ENCODE results near the gene MYEOV.
A peak's percentile ranks its signal among the peaks of the same experiment; 100 is the strongest.

Gene MYEOV

DNA sequence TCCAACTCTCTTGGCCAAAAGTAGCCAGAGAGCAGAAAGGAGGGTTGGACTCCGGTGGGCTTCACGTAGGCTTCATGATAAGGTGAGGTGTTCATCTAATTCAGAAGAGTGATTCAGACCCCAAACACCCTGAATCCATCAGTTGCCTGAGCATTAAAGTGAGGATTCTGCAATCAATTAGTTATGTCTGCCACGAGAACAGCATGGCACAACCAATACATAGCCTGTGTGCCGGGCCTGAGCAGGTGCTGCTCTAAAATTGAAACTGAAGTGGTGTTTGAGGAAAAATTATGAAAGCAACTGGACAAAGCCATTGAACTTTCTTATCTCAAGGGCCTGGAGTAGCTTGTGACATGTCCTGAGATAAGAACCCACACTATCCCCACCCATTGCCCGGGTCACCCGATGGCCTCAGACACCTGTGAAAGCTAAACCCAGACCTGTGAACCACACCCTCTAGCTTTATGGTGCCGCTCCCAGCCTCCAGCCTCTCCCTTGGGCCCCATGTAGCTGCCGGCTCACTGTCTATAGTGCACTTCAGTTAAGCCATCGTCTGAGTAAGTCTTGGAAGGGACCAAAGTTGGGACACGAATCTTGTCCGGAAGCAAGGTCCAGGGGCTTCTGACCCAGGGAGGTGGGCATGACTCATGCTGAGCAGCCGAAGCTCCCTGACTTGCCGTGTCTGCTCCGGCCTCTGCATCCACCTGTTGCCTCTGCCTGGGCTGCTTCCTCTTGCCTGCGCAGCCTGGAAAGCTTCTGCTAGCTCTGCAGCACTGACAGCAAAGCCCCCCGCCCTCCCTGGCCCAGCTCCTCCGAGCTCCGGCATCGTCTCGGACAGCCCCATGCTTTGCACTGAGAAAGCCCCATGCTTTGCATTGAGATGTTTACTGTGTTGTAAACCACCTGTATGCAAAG, 5.7 kb upstream of the MYEOV start:
- H3K27ac ChIP-seq (ENCODE audit: low read depth, low read length, severe bottlenecking): no peak overlapping the region
- H3K9me3 ChIP-seq (ENCODE audit: control insufficient read depth, low read length): peaks cover 7% of the 10 kb centered on the region
- H3K4me1 ChIP-seq (ENCODE audit: control insufficient read depth, insufficient read depth, low read length, poor library complexity, severe bottlenecking): peaks cover 21% of the 10 kb centered on the region
- H3K36me3 ChIP-seq (ENCODE audit: control insufficient read depth, insufficient read depth, low read length): no peaks in the 10 kb centered on the region
- H3K4me3 ChIP-seq (ENCODE audit: extremely low read depth, insufficient read depth, low read length, poor library complexity, severe bottlenecking): no peak overlapping the region
- WGBS, 2 experiments (ENCODE audit: insufficient coverage in 2 of 2): 90 to 92% methylated on average over 14 to 15 of the region's 20 CpGs

DNA sequence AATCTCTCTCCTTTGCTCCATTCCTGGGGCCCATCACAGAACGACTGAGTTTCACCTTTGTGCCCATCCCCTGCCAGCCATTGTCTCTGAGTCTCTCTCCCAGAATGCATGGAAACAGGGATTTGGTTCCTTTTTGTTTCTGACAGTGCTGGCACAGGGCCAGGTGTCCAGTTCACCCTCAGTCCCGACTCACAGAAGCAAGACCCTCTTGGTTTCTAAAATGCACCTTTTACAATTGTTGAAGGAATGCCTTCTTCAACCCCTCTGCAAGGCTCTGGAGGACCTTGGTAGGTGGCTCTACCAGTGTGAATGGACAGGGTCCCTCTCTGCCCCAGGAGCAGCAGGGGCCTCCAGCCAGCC, 5.1 kb upstream of the MYEOV start:
- Histone ChIP-seq H3K4me3 (ENCODE audit: extremely low read depth, insufficient read depth, low read length, poor library complexity, severe bottlenecking) (no peak overlapping the region), H3K4me1 (ENCODE audit: control insufficient read depth, insufficient read depth, low read length, poor library complexity, severe bottlenecking) (peaks cover 21% of the 10 kb centered on the region), H3K36me3 (ENCODE audit: control insufficient read depth, insufficient read depth, low read length) (no peaks in the 10 kb centered on the region), H3K27ac (ENCODE audit: low read depth, low read length, severe bottlenecking) (no peak overlapping the region), H3K9me3 (ENCODE audit: control insufficient read depth, low read length) (peaks cover 7% of the 10 kb centered on the region)
- 70 to 81% methylated on average over 1 to 2 of the region's 2 CpGs for WGBS, 2 experiments (ENCODE audit: insufficient coverage in 2 of 2)

DNA sequence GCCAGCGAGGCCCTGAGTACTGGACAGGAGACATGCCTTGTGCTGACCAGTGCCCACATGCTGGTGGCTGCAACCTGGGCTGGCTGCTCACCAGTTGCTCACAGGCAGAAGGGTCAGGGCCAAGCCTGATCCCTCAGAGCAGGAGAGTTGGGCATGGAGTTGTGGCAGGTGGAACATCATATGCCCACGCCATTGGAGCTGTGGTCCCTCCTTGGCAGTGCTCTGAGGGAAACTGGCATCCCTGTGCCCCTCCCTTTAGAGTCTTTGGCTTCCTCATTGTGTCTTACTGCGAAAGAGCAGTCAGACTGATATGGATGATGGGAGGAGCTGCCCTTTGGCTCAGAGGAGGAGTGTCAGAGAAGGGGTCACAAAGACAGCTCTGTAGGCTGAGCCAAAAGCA, 3.1 kb upstream of the MYEOV start:
- H3K4me3 ChIP-seq (ENCODE audit: extremely low read depth, insufficient read depth, low read length, poor library complexity, severe bottlenecking): no peak overlapping the region
- 79 to 91% methylated on average over 3 of the region's 3 CpGs for WGBS, 2 experiments (ENCODE audit: insufficient coverage in 2 of 2)
- H3K9me3 ChIP-seq (ENCODE audit: control insufficient read depth, low read length): peaks cover 7% of the 10 kb centered on the region
- H3K36me3 ChIP-seq (ENCODE audit: control insufficient read depth, insufficient read depth, low read length): no peaks in the 10 kb centered on the region
- peaks cover 20% of the 10 kb centered on the region for H3K4me1 ChIP-seq (ENCODE audit: control insufficient read depth, insufficient read depth, low read length, poor library complexity, severe bottlenecking)
- H3K27ac ChIP-seq (ENCODE audit: low read depth, low read length, severe bottlenecking): no peak overlapping the region

DNA sequence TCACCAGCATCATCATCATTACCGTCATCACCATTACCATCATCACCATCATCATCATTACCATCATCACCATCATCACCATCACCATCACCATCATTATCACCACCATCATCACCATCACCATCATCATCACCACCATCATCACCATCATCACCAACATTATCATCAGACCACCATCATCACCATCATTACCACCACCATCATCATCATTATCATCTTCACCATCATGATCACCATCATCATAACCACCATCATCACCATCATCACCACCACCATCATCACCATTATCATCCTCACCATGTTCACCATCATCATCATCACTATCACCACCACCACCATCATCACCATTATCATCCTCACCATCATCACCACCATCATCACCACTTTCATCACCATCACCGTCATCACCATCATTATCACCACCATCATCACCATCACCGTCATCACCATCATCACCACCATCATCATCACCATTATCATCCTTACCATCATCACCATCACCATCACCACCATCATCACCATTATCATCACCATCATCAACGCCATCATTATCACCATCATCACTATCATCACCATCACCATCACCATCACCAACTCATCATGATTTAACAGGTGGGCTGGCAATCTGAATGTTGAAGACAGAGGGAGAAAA, 2.4 kb upstream of the MYEOV start:
- WGBS, 2 experiments (ENCODE audit: insufficient coverage in 2 of 2): 94 to 100% methylated on average over 2 to 3 of the region's 4 CpGs
- Histone ChIP-seq H3K9me3 (ENCODE audit: control insufficient read depth, low read length) (peaks cover 13% of the 10 kb centered on the region), H3K4me1 (ENCODE audit: control insufficient read depth, insufficient read depth, low read length, poor library complexity, severe bottlenecking) (peaks cover 17% of the 10 kb centered on the region), H3K27ac (ENCODE audit: low read depth, low read length, severe bottlenecking) (no peak overlapping the region), H3K4me3 (ENCODE audit: extremely low read depth, insufficient read depth, low read length, poor library complexity, severe bottlenecking) (no peak overlapping the region), H3K36me3 (ENCODE audit: control insufficient read depth, insufficient read depth, low read length) (no peaks in the 10 kb centered on the region)

DNA sequence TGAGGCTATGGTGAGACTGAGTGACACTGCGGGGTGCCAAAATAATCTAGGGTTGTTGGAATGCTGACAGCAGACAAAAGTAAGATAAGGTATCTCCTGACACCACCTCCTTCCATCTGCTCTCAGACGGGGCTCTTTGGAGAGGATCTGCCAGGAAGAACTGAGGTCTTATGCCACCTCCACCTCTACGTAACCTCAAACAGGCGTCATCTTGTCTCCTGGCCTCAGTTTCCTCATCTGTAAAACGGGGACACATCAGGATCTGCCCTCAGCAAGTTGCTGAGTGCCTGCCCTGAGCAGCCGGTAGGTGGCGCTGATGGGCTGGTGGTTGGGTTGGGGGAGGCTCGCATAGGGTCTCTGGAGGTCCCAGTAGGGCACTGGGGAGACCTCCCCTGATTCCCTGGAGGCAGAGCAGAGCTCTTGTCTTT, 1.7 kb upstream of the MYEOV start:
- H3K9me3 ChIP-seq (ENCODE audit: control insufficient read depth, low read length): peaks cover 15% of the 10 kb centered on the region
- whole genome bisulfite sequencing, 2 experiments (ENCODE audit: insufficient coverage in 2 of 2): 44 to 52% methylated on average over 5 to 6 of the region's 8 CpGs
- H3K36me3 ChIP-seq (ENCODE audit: control insufficient read depth, insufficient read depth, low read length): no peaks in the 10 kb centered on the region
- H3K4me3 ChIP-seq (ENCODE audit: extremely low read depth, insufficient read depth, low read length, poor library complexity, severe bottlenecking): no peak overlapping the region
- H3K4me1 ChIP-seq (ENCODE audit: control insufficient read depth, insufficient read depth, low read length, poor library complexity, severe bottlenecking): peaks cover 13% of the 10 kb centered on the region
- no peak overlapping the region for H3K27ac ChIP-seq (ENCODE audit: low read depth, low read length, severe bottlenecking)

DNA sequence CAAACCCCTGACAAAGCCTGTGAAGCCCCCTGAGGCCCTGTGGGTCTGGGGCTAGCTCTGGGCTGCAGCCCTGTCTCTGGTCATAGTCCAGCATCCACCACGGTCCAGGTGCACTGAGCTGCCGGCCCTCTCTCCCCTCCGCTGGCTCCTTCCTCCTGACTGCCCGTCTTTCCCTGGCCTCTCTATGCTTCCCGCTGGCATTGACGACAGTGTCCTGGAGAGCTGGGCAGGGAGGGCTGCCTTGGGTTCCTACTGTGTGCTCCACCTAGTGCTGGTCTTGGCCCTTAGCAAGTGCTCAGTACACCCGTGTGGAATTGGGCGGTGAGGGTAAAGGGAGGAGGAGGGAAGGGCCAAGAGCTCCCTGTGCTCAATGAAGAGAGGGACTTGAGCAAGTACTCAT, 868 bp upstream of the MYEOV start:
- H3K9me3 ChIP-seq (ENCODE audit: control insufficient read depth, low read length): peaks cover 12% of the 10 kb centered on the region
- H3K4me3 ChIP-seq (ENCODE audit: extremely low read depth, insufficient read depth, low read length, poor library complexity, severe bottlenecking): no peak overlapping the region
- H3K36me3 ChIP-seq (ENCODE audit: control insufficient read depth, insufficient read depth, low read length): no peaks in the 10 kb centered on the region
- 67 to 79% methylated on average over 6 to 8 of the region's 8 CpGs for WGBS, 2 experiments (ENCODE audit: insufficient coverage in 2 of 2)
- H3K4me1 ChIP-seq (ENCODE audit: control insufficient read depth, insufficient read depth, low read length, poor library complexity, severe bottlenecking): peaks cover 18% of the 10 kb centered on the region
- no peak overlapping the region for H3K27ac ChIP-seq (ENCODE audit: low read depth, low read length, severe bottlenecking)

DNA sequence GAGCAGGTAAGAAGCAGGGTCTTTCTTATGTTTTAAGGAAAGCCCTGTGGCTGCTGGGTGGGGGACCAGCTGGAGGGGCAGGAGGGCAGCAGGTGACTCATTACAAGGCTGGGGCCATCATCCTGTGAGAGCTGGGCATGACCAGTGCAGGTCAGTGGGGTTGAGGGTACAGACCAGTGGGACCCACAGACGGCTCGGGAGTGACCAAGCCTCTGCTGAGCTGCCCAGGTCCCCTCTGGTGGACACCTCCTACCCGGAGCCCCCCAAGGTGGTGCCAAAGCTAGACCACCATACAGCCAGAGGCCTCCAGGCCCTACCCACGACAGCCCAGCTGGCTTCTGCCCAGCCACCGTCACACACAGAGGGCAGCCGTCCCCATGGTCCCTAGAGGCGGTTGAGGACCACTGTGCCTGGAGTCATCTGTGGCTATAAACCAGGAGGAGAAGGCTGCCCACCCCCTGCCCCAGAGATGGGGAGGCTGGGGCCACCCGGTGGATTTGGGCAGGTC, 670 bp downstream of the MYEOV start:
- Histone ChIP-seq H3K4me3 (ENCODE audit: extremely low read depth, insufficient read depth, low read length, poor library complexity, severe bottlenecking) (no peak overlapping the region), H3K27ac (ENCODE audit: low read depth, low read length, severe bottlenecking) (no peak overlapping the region), H3K9me3 (ENCODE audit: control insufficient read depth, low read length) (peaks cover 8% of the 10 kb centered on the region), H3K36me3 (ENCODE audit: control insufficient read depth, insufficient read depth, low read length) (no peaks in the 10 kb centered on the region), H3K4me1 (ENCODE audit: control insufficient read depth, insufficient read depth, low read length, poor library complexity, severe bottlenecking) (peaks cover 32% of the 10 kb centered on the region)
- 91 to 95% methylated on average over 8 of the region's 8 CpGs for WGBS, 2 experiments (ENCODE audit: insufficient coverage in 2 of 2)

DNA sequence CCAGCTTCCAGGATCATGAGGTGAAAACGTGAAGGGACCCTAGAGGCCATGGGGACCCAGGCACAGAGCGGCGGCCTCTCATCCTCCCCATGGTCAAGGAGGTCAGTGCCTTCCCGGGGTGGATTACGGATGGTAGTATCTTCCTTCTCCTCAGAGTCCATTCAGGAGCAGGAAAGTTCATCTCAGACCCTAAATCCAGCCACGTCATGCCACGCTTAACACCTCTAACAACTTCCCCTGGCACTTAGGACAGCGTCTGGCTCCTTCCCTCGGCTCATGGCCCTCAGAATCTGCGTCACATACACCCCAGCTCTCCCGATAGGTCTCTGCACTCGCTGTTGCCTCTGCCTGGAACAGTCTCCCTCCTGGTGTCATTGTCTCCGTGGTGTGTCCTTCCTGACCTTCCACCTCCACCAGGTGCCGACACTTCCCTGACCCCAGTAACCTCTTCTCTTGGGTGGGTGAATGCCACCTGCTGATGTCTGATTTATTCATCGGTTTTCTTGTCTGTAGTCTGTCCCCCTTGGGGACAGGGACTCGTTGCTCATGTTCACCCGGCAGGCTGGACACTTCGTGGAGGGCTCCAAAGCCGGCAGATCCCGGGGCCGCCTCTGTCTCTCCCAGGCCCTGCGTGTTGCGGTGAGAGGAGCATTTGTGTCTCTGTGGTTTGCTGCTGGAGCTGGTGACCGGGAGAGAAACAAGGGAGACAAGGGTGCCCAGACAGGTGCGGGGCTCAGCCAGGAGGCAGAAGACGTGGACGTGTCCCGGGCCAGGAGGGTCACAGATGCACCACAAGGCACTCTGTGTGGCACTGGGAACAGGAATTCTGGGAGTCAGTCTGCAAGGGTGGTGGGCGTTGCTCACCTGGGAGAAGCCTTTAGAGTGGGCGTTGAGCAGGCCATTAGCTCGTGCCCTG, 1.4 kb downstream of the MYEOV start:
- H3K36me3 ChIP-seq (ENCODE audit: control insufficient read depth, insufficient read depth, low read length): no peaks in the 10 kb centered on the region
- peaks cover 8% of the 10 kb centered on the region for H3K9me3 ChIP-seq (ENCODE audit: control insufficient read depth, low read length)
- peaks cover 40% of the 10 kb centered on the region for H3K4me1 ChIP-seq (ENCODE audit: control insufficient read depth, insufficient read depth, low read length, poor library complexity, severe bottlenecking)
- WGBS, 2 experiments (ENCODE audit: insufficient coverage in 2 of 2): 91 to 92% methylated on average over 31 of the region's 31 CpGs
- no peak overlapping the region for H3K27ac ChIP-seq (ENCODE audit: low read depth, low read length, severe bottlenecking)
- no peak overlapping the region for H3K4me3 ChIP-seq (ENCODE audit: extremely low read depth, insufficient read depth, low read length, poor library complexity, severe bottlenecking)

DNA sequence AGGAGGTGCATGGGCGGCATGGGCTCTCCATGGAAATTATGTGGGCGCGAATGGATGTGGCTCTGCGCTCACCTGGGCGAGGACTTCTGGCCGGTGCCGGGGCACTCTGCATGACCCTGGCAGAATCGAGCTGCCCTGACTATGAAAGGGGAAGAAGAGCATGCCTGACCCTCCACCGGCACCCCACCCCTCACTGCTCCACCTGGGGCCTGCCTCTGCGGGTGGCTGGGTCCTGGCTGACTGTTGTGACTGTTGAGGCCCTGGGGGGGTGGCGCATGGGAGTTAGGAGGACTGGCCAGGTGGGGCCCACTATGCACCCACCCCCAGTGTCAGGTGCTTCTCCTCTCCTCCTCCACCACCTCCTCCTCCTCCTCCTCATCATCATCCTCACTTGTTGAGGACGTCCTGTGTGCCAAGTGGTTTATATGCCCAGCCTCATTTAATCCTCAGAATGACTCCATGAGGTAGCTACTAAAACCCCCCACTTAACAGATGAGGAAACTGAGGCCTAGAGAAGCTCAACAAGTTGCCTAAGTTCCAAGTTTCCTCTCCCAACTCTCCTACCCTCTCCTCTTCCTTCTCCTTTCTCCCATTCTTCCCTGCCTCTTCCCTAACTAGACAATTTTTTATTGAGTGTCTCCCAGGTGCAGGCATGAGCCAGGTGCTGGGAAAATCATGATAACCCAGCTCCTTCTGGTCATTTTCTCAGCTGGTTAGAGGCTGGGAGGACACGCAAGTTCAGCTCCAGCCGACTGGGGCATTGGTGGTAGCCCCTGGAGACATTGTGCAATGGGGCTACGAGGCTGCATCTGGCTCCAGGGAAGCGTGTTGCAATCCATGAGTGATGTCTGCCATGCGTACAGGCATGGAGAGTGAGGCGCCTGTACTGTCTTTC, 2.3 kb downstream of the MYEOV start:
- 89 to 95% methylated on average over 15 to 16 of the region's 18 CpGs for WGBS, 2 experiments (ENCODE audit: insufficient coverage in 2 of 2)

More for the DNA sequence above, 2.3 kb downstream of the MYEOV start:
- peaks cover 49% of the 10 kb centered on the region for H3K4me1 ChIP-seq (ENCODE audit: control insufficient read depth, insufficient read depth, low read length, poor library complexity, severe bottlenecking)
- peak overlapping the region; percentile 95 for H3K27ac ChIP-seq (ENCODE audit: low read depth, low read length, severe bottlenecking)
- peaks cover 8% of the 10 kb centered on the region for H3K9me3 ChIP-seq (ENCODE audit: control insufficient read depth, low read length)
- H3K4me3 ChIP-seq (ENCODE audit: extremely low read depth, insufficient read depth, low read length, poor library complexity, severe bottlenecking): no peak overlapping the region
- H3K36me3 ChIP-seq (ENCODE audit: control insufficient read depth, insufficient read depth, low read length): no peaks in the 10 kb centered on the region
